Kidney glomerular epithelial cell (primary cell): ENCODE measurements around the gene PNLIPRP1.

Experiments used
- DNase-seq: peaks from one replicate; lab custom pipeline; 2025; lab: John Stamatoyannopoulos, UW

PNLIPRP1 gene

DNA sequence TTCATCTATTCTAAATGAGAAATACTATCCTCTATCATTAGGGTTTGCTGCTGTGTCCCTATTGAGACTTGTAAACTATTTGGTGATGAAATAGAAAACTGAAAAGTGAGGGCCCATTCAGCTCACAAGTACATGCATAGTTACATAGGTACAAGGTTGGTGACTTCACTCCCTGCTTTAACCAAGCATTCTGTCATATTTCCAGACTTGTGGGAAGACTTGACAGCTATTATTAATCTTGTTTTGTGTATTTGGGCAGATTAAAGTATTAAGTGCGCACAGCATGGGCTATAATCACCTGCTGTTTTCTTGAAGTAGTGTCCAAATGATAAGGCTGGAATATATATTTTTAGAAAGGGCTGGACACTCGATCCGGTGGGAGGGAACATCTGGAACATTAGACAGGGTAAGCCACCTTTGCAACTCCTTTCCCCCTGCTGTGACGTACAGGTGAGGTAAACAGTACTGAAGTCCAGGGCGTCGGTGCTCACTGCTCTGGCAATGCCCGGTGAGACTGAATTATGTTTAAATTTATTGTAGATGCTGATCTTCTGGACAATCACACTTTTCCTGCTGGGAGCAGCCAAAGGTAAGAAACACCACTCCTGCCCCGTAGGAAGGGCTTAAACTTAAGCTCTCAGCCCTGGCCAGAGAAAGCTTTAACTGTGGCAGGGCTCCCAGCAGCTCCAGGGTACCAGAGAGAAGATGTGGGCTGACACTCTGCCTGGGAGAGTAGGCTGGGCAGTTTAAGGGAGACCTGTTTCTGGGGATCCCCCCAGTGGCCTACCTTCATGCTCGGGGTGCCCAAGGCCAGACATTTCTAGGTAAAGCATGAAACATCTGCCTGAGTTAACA lies at the start of gene PNLIPRP1:
Gene PNLIPRP1 (plus strand): TSS at position 370 of the 855 bp plus-strand sequence. CDS start 171 bp downstream, at position 541.
- DNase-seq, result no peak

DNA sequence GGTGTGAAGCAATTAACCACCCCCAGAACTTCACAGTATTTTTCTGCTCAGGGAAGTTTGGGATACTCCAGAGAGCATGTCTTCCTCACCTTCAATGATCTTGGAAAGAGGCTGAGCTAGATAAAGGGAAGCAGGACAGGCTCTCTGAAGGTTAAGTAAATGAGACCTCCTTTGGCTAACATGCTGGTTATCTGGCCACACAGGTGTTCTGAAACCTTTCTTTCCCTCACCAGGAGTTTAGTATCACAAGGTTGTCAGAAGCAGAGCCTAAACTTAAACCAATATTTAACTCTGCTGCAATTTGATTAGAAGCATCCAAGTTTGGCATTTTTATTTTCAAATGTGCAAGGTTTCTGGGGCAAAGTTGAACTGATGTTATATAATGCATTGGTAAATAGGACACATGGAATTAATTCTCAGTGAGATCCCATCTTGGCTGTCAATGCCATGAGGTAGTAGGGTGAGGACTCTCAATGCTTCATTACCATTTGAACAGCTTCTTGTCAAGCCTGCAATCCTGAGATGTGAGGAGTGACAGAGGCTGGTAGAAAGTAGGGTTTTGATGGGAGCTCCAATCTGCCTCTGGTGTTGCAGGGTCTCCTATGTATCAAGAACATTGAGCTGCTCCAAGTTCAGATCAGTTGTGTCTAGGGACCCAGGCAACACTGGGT lies 48.6 kb upstream of the PNLIPRP1 start:
- no peak for DNase-seq

DNA sequence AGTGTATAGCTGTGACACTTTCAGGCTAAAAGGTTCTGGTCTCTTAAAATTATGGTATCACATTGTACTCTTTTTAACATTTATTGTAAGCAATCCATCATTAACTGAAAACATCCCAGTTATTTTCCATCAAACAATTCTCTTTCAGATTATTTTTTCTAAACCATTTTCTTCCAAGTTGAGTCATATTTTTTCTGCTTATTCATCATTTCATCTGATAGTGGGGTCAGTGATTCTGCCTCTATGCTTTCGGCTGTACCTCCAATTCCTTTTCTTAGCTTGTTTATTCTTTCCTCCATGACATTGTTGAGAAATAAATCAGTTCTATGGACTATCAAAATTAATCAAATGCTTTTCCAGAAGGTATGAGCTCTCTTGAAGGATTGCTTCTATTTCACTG lies 45.6 kb upstream of the PNLIPRP1 start:
- no peak for DNase-seq

DNA sequence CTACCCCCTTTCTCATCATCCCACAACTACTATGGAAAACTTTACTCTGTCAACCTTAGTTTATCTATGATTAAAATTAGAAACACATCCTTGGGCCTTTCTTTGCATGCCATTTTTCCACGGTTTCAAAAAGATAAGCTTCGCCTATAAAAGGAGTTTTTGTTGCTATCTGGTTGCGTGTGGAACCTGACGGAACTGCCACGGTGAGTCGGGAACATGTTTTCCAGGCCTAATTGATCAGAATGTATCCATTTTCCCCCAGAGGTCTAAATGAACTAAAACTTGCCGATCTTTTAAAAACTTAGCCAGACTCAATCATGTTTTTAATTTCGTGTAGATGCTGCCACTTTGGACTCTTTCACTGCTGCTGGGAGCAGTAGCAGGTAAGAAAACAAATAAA lies 45.0 kb upstream of the PNLIPRP1 start, which contains the start of gene PNLIP:
Gene PNLIP (plus strand): TSS at position 176 of the 400 bp plus-strand sequence. CDS start 162 bp downstream, at position 338.
- no peak for DNase-seq

DNA sequence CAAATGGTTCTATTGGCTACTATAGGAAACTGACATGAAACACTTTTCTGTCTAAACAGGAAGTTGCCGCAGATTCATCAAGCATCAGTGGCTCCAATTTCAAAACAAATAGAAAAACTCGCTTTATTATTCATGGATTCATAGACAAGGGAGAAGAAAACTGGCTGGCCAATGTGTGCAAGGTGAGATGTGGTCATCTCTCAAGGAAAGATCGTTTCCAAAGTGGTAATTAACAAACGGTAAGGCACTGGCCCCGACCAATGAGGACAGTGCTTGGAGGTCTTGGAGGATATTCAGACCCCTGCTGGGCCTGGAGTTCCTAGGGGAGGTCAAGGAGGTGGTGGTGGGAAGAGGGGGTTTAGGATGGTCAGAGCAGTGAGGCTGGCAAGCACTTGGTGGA lies 42.5 kb upstream of the PNLIPRP1 start:
- DNase-seq, result no peak

DNA sequence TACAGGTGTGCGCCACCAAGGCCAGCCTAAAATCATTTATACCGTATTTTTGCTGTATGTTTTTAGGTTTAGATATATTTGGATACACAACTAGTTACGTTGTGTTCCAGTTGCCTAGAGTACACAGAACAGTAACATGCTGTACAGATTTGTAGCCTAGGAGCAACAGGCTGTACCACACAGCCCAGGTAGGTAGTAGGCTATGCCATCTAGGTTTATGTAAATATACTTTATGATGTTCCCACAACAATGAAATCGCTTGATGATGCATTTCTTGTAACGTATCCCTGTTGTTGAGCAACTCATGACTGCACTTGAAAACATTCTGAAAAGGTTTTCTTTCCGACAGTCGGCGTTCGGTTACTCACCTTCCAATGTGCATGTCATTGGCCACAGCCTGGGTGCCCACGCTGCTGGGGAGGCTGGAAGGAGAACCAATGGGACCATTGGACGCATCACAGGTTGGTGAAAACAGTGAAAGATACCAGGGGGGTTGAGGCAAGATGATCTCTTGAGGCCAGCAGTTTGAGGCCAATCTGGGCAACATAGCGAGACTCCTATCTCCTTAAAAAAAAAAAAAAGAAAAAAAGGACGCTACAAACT lies 37.3 kb upstream of the PNLIPRP1 start:
- DNase-seq, result no peak

DNA sequence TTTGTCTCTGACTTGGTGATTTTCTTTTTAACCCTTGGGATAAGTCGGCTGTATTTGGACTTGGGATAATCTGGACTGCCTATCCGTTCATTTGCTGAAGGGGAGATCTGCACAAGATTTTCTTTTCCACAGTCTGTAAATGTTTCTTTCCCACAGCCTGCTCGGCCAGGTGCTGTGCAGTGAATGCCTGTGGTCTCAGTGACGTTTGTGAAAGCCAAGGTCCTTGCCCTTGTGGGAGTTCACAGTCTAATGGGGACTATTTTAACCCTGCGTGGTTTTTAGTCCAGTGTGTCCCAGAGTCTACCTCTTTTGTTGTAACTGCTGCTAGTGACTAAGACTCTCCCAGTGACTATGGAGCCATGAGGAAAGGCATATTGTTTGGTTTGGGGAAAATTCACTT lies 36.1 kb upstream of the PNLIPRP1 start:
- no peak for DNase-seq

DNA sequence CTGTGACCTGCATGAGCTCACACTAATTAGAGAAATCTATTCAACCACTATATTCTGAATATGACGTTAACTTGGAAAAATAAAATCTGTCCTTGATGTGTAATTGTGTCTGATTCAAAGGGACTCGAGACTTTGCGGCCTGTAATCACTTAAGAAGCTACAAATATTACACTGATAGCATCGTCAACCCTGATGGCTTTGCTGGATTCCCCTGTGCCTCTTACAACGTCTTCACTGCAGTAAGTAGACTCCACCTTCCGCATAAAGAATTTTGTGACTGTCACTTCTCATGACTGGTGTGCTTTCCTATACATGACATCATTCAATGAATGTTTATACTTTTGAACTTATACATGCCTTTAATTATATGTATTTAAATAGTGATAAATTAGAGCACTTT lies 34.9 kb upstream of the PNLIPRP1 start:
- DNase-seq, result no peak

DNA sequence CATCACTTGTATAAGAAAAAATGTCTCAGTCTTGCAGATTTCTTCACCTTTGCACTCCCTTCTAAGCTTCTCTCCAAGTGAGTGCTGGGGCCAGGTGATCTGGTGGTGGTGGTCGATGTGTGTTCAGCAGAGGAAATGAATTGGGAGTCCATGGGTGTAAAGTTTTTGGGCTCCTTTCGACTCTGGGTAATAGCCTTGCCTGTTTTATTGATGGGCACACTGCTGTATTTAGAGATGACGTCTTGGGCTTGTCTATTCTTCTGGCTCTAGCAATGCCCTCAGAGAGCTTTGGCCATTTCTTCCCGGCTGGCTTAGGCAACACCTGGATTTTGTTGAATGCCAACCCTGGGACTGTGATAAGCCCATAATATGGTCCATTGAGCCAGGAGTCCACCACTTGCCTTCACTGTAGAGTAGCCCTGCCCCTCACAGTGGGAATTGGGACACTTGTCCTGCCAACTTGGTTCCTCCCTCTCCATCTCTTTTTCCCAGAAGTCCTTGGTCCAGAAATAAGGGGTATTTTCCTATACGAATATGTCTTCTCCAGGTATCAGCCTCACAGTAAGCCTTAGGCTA lies 33.4 kb upstream of the PNLIPRP1 start:
- no peak for DNase-seq

DNA sequence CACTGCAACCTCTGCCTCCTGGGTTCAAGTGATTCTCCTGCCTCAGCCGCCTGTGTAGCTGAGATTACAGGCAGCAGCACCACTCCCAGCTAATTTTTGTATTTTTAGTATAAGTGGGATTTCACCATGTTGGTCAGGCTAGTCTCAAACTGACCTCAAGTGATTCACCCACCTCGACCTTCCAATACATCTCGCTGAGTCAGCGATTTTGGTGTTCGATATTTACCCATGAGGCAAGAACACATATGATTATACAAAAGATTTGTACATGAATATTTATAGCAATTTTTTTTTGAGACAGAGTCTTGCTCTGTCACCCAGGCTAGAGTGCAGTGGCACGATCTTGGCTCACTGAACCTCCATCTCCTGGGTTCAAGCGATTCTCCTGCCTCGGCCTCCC lies 25.2 kb upstream of the PNLIPRP1 start:
- DNase-seq, result no peak

DNA sequence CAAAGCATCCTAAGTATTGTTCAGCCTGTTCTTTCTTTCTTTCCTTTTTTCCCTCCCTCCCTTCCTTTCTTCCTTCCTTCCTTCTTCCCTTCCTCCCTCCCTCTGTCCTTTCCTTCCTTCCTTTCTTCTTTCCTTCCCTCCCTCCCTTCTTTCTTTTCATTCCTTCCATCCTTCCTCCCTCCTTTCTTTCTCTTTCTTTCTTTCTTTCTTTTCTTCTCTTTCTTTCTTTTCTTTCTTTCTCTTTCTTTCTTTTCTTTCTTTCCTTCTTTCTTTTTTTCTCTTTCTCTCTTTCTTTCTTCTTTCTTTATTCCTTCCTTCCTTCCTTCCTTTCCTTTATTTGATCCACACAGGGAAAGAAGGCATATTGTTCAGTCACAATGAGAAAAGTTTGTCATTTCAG lies 23.8 kb upstream of the PNLIPRP1 start:
- DNase-seq, result no peak

DNA sequence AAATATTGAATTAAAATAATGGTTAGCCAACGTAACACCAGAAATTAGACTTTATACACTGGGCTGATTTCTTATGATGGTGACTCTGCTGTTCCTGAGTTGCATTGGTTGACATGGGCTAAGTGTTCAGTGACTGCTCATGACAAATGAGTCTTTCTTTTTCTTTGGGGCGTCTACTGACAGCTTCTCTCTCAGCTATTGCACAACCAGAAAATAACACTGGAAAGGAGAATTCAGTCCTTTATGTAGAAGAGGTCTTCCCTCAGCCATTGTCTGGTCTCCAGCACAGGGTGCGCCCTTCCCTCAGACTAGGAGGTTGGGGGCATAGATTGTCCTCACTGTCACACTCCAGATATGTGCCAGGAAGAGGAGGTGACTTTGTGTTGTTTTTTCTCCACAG lies 23.4 kb upstream of the PNLIPRP1 start:
- no peak for DNase-seq

DNA sequence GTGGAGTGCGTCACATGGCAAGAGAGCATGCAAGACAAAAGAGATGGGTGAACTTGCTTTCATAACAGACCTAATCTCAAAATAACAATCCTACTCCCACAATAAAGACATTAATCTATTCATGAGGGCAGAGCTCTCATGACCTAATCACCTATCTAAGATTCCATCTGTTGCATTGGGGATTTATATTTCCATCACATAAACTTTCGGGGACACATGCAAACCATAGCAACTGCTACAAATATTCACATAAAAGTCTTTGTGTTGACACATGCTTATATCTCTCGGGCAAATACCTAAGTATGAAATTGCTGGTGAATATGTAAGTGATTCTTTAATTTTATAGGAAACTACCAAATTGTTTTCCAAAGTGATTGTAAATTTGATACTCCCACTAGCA lies 16.0 kb upstream of the PNLIPRP1 start:
- DNase-seq, result no peak

DNA sequence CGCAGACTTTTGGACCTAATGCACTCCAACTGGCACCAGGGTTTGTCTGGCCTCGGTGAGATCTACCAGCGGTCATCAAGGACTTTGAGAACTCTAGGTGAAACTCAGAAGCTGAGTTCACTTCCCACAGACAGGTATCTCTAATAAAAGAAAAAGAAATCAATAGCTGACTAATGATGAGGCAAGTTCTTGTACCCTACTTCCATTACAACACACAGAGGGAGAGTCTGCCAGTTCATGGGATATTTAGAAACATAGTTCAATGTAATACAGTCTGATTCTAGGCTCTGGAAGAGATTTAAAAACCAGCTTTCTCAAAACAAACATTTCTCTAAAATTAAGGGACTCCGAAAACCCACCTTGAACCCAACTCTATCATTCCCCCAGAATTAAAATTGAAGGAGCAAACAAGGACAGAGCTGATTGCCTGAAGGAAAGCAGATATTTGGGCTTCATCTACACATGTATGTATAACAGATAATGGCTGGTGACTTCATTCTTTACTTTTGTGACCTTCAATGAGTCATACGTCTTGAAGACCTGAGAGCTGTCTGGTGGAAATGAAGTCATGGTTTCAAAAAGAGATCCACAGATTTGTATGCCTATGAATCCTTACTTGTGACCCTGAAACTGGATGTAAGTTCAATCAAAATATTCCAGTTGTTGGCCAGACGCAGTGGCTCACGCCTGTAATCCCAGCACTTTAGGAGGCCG lies 2.7 kb upstream of the PNLIPRP1 start:
- DNase-seq, result no peak

DNA sequence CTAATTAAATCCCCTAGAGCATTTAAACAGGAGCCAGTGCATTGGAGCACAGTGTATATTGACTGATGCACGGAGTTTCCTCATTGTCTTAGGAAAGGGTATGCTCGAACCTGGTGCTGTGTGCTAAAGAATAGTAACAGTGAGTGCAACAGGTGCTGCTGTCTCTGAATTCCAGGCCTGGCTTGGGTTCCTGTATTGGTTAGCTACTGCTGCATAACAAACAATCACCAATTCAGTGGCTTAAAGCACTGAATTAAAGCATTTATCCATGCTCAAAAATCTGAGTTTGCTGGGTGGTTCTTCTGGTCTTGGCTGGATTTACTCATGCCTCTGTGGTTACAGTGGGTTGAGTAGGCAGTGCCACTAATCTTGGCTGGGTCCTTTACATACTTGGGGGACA lies 1.8 kb upstream of the PNLIPRP1 start:
- DNase-seq, result no peak

DNA sequence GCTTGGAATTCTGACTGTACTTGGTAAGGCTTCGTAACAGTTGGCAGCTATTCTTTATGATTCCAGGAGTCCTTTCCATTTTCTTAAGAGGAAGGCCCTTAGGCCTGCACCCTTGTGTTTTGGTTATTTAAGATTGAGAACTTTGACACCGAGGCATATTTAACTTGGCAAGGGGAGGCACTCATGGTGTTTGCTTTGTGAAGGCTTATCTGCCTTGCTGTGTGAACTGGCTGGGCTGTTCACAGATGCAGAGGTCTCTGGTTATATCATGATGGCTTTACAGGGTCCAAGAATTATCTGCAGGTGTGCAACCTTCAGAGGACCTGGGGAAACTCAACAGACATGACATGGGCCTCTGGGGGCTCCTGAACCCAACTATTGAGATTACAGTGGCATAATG lies 833 bp upstream of the PNLIPRP1 start:
- no peak for DNase-seq

DNA sequence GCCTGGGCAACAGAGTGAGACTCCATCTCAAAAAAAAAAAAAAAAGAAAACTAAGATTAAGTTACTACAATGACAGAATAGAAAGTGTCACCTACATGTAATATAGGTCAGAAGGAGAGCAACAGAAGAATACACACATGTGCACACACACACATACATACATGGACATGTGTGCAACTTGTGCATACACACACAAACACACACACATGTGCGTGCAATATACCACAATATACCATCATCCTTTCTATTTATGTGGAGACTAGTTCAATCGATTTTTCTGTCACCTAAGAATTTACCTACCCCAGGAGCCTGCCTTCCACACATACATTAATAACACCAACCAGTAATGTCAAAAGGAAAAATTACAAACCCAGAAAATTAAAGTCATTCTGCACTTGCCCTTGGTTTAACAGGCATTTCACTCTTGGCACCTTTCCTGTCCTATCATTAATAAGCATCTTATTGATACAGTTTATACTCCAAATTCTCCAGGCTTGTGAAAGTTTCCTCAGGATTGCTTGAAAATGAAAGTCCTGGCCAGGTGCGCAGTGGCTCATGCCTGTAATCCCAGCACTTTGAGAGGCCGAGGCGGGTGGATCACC lies 2.5 kb downstream of the PNLIPRP1 start:
- no peak for DNase-seq

DNA sequence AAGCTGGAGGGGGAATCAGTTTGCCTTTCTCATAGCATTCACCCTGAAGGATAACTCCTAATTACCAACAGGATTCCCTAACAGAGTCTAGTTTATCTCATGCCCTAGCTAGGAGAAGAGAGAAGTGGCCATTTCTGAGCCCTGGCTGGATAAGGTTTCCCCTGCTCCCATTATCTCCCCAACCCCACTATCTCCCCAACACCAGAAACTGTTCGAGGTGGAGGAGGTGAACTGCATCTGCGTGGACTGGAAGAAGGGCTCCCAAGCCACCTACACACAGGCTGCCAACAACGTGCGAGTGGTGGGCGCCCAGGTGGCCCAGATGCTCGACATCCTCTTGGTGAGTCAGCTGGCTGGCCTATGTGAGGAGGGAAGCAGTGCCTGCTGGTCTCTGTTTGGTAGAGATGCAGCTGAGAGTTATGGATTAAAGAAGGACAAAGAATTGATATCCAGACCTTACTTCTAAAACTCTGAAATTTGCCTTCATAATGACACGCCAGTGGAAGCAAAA lies 3.8 kb downstream of the PNLIPRP1 start:
- no peak for DNase-seq

DNA sequence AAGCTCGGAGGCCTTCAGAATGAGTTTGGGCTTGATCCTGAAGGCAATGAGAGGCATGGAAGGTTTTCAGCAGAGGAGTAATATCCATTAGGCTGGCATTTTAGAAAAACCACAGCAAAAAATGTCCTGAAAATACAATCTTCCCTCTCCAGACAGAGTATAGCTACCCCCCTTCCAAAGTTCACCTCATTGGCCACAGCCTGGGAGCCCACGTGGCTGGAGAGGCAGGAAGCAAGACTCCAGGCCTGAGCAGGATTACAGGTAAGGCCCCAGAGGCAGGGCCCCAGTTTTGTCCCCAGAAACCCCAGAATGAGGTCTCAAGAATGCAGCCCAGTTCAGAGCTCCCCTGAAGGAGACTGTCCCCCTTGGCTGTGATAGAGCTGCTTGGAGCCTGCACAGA lies 5.3 kb downstream of the PNLIPRP1 start:
- DNase-seq, result no peak

DNA sequence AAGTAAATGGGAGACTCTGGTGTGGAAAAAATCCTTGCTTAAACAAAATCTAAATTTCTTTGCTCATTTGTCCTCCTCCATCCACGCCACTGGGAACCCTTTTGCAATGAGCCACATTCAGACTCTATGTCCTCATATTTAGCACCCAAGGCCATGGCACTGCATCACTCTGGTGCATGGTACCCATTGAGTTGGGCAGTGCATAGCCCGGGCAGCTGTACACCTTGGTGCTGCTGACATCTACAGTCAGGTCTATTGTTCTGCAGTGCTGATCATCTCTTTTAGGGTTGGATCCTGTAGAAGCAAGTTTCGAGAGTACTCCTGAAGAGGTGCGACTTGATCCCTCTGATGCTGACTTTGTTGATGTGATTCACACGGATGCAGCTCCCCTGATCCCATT lies 6.8 kb downstream of the PNLIPRP1 start:
- DNase-seq, result no peak

DNA sequence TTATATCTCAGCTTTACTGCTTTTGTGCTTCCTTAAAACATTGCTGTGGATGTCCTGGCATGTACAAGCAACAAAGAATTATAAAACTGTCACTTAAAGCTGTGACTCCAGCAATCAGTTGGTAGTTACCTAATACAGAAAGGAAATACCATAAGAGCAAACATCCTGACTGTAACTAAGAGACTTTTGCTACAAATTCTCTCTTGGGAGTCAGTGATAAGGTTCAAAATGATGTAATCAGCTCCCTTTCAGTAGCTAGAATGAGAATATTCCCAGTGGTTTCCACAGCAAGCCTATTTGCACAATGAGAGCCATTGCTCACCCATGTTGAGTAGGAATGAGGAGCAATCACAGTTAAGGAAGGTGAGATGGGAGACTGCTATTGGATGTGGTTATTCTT lies 7.6 kb downstream of the PNLIPRP1 start:
- DNase-seq, result no peak
